ENCODE results near the gene USP32.
"Not testable (repeated sequence)": the region's sequence is repeated elsewhere in the genome, so short reads cannot be mapped to it uniquely, and the experiment has no call there.

The USP32 gene

GRCh38 chr17:60372790-60373483, 19.0 kb downstream of the USP32 start:
- DNase-seq (ENCODE audit: low read depth): no peak

GRCh38 chr17:60371818-60372510, 20.0 kb downstream of the USP32 start:
- no peak for DNase-seq (ENCODE audit: low read depth)

- no peak for DNase-seq (ENCODE audit: low read depth)
These were observed 20.5 kb downstream of the USP32 start for GRCh38 chr17:60371416-60371815.

DNA sequence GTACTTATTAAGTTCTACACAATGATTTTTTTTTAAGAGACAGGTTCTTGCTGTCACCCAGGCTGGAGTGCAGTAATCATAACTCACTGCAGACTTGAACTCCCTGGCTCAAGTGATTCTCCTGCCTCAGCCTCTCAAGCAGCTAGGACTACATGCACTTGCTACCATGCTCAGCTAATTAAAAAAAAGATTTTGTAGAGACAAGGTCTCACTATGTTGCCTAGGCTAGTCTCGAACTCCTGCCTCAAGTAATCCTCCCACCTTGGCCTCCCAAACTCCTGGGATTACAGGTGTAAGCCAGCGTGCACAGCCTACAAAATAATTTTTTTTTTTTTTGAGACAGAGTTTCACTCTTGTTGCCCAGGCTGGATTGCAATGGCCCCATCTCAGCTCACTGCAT, 22.2 kb downstream of the USP32 start:
- no peak for DNase-seq (ENCODE audit: low read depth)

GRCh38 chr17:60363700-60364405, 28.1 kb downstream of the USP32 start:
- no peak for DNase-seq (ENCODE audit: low read depth)

DNA sequence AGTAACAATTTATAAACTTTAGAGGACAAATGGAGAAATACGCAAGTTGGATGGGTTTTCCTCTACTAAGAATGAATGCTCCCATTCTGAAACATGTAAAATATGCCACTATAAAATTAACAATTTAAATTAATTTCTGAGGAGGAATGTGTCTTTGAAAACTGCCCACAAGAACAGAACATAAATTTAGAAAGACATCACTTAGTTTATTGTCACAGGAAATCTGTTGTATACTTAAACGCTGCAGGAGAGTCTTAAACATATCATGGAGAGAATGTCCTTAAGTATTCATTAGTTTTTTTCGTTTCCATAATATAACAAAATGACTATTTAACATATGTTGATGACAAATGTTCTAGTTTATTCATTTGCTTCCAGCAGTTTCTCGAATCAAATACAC, 29.6 kb downstream of the USP32 start:
- no peak for DNase-seq (ENCODE audit: low read depth)

DNA sequence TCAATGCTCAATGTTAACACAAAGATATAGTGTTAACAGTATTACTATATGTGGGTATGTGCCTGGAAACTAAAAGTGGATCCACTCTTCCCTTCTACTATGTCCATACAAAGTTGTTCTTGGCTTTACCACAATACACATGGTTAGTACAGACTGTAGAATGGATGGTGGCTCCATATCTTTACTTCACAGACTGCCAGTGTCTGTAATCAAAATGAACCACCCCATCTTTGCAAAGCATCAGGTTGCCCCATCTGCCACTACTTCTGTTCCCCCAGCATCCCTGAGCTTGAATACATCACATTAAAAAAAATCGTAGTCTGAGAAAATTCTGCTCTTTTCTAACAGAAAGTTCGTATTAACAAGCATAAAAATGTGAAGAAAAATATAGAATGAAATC, 30.0 kb downstream of the USP32 start:
- no peak for DNase-seq (ENCODE audit: low read depth)

DNA sequence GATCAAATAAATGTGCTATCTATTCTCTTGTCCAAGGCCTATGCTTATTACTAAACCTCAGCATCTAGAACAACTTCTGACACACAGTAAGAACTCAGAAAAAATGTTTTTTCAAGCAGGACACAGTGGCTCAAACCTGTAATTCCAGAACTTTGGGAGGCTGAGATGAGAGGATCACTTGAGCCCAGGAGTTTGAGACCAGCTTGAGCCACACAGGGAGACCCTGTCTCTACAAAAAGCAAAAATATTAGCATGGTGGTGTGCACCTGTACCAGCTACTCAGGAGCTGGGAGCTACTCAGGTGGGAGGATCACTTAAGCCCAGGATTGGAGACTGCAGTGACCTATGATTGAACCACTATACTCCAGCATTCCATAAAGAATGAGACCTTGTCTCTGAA, 32.5 kb downstream of the USP32 start:
- DNase-seq (ENCODE audit: low read depth): no peak

DNA sequence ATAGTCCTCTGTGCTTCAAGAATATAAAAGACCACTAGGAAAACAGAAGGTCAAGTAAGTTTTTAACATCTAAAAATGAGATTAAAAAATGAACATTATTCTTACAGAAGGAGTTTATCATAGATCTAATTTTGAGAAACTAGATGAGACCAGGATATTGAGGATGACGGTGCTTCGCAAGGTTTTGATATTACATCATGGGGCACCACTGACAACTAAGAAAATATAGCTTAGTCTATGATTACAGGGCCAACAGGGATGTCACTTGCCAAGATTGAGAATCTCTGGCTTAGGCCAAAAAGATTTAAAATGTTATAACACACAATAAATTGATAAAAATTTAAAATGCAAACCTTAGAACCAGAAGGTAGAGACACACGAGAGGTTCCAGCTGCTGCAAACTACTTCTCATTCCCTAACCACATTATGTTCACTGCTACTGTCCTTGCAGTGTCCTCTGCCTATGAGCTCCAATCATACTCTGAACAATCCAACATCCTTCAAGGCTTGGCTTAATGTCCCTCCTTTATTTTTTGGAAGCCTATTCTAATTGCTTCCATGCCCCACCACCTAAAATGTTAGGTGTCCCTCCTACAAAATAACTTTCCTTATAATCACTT, 33.2 kb downstream of the USP32 start:
- DNase-seq (ENCODE audit: low read depth): no peak

DNA sequence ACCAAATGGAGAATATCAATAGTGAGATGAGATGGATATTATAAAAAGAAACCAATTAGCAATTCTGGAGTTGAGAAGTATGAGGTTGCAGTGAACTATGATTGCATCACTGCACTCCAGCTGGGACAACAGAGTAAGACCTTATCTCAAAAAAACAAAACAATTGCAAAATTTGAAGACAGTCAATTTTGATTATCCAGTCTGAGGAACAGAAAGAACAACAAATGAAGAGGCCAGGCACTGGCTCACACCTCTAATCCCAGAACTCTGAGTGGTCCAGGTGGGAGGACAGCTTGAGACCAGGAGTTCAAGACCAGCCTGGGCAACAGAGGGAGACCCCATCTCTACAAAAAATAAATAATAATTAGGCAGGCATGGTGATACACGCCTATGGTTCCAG, 35.0 kb downstream of the USP32 start:
- no peak for DNase-seq (ENCODE audit: low read depth)

DNA sequence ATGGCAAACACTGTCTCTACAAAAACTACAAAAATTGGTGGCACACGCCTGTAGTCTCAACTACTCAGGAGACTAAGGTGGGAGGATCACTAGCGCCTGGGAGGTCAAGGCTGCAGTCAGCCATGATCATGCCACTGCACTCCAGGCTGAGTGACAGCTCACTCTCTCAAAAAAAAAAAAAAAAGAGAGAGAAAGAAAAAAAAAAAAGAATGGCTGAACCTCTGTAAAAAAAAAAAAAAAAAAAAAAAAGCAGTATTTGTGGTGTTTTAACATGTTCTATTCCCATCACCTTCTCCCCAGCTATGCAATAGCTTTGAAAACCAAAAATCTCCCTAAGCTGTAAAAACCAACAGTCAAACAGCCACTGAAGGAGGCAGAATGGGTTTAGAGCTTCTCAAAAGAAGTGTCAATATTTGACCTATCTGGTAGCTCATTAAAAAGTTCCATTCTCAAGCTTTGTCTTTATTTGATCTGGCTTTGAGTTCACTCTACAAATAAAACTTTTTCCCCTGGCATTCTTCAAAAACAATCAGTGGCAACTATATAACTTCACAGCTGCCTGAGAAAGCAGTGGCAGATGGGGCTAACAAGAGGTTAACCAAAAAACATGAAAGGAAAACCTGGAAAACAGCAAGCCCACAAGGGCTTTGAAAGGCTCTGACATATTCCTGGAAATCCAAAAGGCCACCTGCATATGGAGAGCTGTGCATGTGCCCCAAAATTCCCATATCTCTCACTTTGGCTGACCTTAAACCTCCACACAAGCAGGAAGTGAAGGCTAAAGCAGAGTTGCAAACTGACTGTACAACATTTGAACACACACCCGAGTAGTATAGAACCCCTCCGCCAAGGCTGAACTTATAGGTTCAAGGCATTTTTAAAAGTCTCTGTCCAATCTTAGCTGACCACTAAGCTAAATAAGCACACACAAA, 36.0 kb downstream of the USP32 start:
- DNase-seq (ENCODE audit: low read depth): no peak

GRCh38 chr17:60354223-60354622, 37.7 kb downstream of the USP32 start:
- no peak for DNase-seq (ENCODE audit: low read depth)

GRCh38 chr17:60353773-60354172, 38.2 kb downstream of the USP32 start:
- DNase-seq (ENCODE audit: low read depth): no peak

- DNase-seq (ENCODE audit: low read depth): no peak
These were observed 39.4 kb downstream of the USP32 start for GRCh38 chr17:60352569-60352968.

GRCh38 chr17:60352071-60352470, 39.9 kb downstream of the USP32 start:
- no peak for DNase-seq (ENCODE audit: low read depth)

- no peak for DNase-seq (ENCODE audit: low read depth)
These were observed 40.8 kb downstream of the USP32 start for GRCh38 chr17:60351012-60351695.

DNA sequence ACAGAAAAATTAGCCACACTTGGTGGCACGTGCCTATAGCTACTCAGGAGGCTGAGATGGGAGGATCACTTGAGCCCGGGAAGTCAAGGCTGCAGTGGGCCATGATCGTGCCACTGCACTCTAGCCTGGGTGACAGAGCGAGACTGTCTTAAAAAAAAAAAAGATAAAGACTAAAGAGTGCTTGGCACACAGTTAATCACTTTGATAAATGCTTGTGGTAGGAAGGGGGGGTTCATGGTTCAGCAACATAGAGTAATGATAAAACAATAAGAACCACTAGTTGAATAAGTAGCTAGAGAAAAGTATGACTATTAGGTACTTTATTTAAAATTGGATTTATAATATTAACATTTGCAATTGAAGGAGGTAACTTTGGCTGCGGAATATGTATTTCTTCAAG, 43.3 kb downstream of the USP32 start:
- no peak for DNase-seq (ENCODE audit: low read depth)

DNA sequence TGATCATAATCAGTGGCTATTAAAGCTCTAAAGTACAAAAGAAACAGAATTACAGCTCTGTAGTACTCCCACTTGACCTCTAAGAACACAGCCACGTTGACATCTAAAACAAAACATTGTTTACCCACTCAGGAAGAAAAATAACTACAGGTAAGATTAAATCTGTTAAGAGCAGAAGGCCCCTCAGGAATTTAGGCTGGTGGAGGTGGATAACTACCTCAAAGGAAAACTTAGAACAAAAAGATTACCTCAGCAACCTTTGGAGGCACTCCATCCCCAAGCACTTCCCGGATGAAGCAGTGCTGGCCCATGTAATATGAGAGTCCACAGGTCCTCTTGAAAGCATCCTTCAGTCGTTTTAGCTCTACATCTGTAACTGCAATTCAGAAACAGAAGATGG, 46.7 kb downstream of the USP32 start:
- DNase-seq (ENCODE audit: low read depth): no peak

GRCh38 chr17:60342492-60342891, 49.4 kb downstream of the USP32 start:
- not testable (repeated sequence) for DNase-seq (ENCODE audit: low read depth)

- no peak for DNase-seq (ENCODE audit: low read depth)
These were observed 56.6 kb downstream of the USP32 start for GRCh38 chr17:60335289-60335688.

GRCh38 chr17:60333628-60334031, 58.3 kb downstream of the USP32 start:
- no peak for DNase-seq (ENCODE audit: low read depth)
